Measurements from ENCODE around the gene FKRP.

Gene FKRP

GRCh38 chr19:46726551-46726950 is 19.3 kb upstream of the FKRP start:
- TF ChIP-seq SIN3A (IDR thresholded peaks at IDR 0.05; ENCODE audit: borderline replicate concordance, insufficient read depth, low read length): no peak
- no peak for TF ChIP-seq POLR2AphosphoS5 (IDR thresholded peaks at IDR 0.05; ENCODE audit: low read depth, low read length)
- TF ChIP-seq TAF1 (IDR thresholded peaks at IDR 0.05; ENCODE audit: borderline replicate concordance, insufficient read depth, low read length): no peak
- TF ChIP-seq FOXP2 (optimal IDR thresholded peaks at IDR 0.05; ENCODE audit: borderline replicate concordance, extremely low read depth, extremely low read length, insufficient read depth): no peak
- no peak for TF ChIP-seq REST (IDR thresholded peaks at IDR 0.05; ENCODE audit: insufficient read depth in 1 of 2, low read depth in 2 of 2, low read length in 2 of 2)

GRCh38 chr19:46726971-46727501 is 18.8 kb upstream of the FKRP start:
- no peak for TF ChIP-seq FOXP2 (optimal IDR thresholded peaks at IDR 0.05; ENCODE audit: borderline replicate concordance, extremely low read depth, extremely low read length, insufficient read depth)
- TF ChIP-seq SIN3A (IDR thresholded peaks at IDR 0.05; ENCODE audit: borderline replicate concordance, insufficient read depth, low read length): no peak
- no peak for TF ChIP-seq POLR2AphosphoS5 (IDR thresholded peaks at IDR 0.05; ENCODE audit: low read depth, low read length)
- TF ChIP-seq TAF1 (IDR thresholded peaks at IDR 0.05; ENCODE audit: borderline replicate concordance, insufficient read depth, low read length): no peak
- TF ChIP-seq REST (IDR thresholded peaks at IDR 0.05; ENCODE audit: insufficient read depth in 1 of 2, low read depth in 2 of 2, low read length in 2 of 2): no peak

DNA sequence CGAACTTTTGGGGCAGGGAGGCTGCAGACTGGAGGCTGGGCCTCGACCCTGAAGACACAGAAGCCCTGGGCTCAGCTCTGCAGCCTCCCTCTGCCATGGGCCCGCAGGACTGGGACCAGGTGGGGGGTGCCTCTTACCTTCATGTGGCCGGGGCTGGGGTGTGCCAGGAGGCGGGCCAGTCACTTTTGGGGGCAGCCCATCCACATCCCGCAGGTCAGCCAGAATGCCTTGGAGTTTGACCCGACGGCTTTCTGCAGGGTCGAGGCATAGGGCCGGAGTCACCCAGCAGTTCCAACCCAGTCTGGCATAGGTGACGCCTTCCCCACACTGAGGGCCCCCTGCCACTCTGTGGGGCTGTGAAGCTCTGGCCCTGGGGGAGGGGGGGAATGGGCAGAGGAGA is 18.1 kb upstream of the FKRP start:
- TF ChIP-seq FOXP2 (optimal IDR thresholded peaks at IDR 0.05; ENCODE audit: borderline replicate concordance, extremely low read depth, extremely low read length, insufficient read depth) (no peak), TAF1 (IDR thresholded peaks at IDR 0.05; ENCODE audit: borderline replicate concordance, insufficient read depth, low read length) (no peak), SIN3A (IDR thresholded peaks at IDR 0.05; ENCODE audit: borderline replicate concordance, insufficient read depth, low read length) (no peak), REST (IDR thresholded peaks at IDR 0.05; ENCODE audit: insufficient read depth in 1 of 2, low read depth in 2 of 2, low read length in 2 of 2) (no peak)

DNA sequence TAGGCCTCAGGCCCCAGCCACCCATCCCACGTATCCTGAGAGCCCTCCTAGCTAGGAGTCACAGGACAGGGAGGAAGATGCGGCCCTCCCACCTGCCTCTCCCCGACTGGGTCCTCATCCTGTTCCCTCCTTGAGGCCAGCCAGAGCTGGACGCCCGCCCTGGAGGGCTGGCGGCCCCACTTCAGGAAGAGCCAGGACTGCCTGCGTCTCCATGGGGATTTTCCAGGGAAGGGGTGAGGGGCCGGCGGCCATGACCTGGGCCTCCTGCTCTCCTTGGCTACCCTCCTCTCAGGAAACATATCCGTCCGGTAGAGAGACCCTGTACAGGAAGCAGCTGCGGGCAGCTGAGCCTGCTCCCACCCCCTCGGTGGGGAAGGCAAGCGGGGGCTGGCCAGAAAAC is 17.6 kb upstream of the FKRP start:
- no peak for TF ChIP-seq REST (IDR thresholded peaks at IDR 0.05; ENCODE audit: insufficient read depth in 1 of 2, low read depth in 2 of 2, low read length in 2 of 2)
- no peak for TF ChIP-seq SIN3A (IDR thresholded peaks at IDR 0.05; ENCODE audit: borderline replicate concordance, insufficient read depth, low read length)
- no peak for TF ChIP-seq POLR2AphosphoS5 (IDR thresholded peaks at IDR 0.05; ENCODE audit: low read depth, low read length)
- no peak for TF ChIP-seq TAF1 (IDR thresholded peaks at IDR 0.05; ENCODE audit: borderline replicate concordance, insufficient read depth, low read length)
- TF ChIP-seq FOXP2 (optimal IDR thresholded peaks at IDR 0.05; ENCODE audit: borderline replicate concordance, extremely low read depth, extremely low read length, insufficient read depth): no peak

Measured in PFSK-1 (cell line).